Hepatocyte (in vitro differentiated cells): ENCODE data around the gene HMGCS1. TPM values are rescaled to one million over a fixed set of nuclear protein-coding genes. Genes with fewer than 3 reads are reported as not detected.

ENCODE experiments used
- DNase-seq: peaks from one replicate; pipeline ENCODE4 v3.0.0-alpha.2; 2016; ENCODE audit warnings: low spot score
- H2AFZ ChIP-seq: fragments of 200-600 bp; sonication (generic); 2 replicates; pipeline ENCODE4 v1.6.0; 2016; ENCODE audit warnings: antibody characterized with exemption, mild to moderate bottlenecking
- H3K27ac ChIP-seq: fragments of 200-600 bp; sonication (generic); 2 replicates; pipeline ENCODE4 v1.5.1; 2016; ENCODE audit warnings: mild to moderate bottlenecking
- H3K27me3 ChIP-seq: fragments of 200-600 bp; sonication (generic); 2 replicates; pipeline ENCODE4 v1.6.1; 2016
- H3K36me3 ChIP-seq: fragments of 200-600 bp; sonication (generic); replicated peaks from 2 replicates; pipeline ENCODE4 v1.5.1; 2016; ENCODE audit warnings: low read depth; ENCODE audit not compliant: insufficient read depth
- H3K4me1 ChIP-seq: fragments of 200-600 bp; sonication (generic); 2 replicates; pipeline ENCODE4 v1.5.1; 2016; ENCODE audit warnings: mild to moderate bottlenecking, moderate library complexity; ENCODE audit not compliant: insufficient read depth
- H3K4me2 ChIP-seq: fragments of 200-600 bp; sonication (generic); 2 replicates; pipeline ENCODE4 v1.6.0; 2016
- H3K4me3 ChIP-seq: fragments of 200-600 bp; sonication (generic); 2 replicates; pipeline ENCODE4 v1.5.1; 2016; ENCODE audit warnings: mild to moderate bottlenecking
- H3K79me2 ChIP-seq: fragments of 200-600 bp; sonication (generic); 2 replicates; pipeline ENCODE4 v1.6.0; 2017; ENCODE audit warnings: mild to moderate bottlenecking
- H3K9me2 ChIP-seq: fragments of 200-600 bp; sonication (generic); replicated peaks from 2 replicates; pipeline ENCODE4 v1.6.0; 2017; ENCODE audit warnings: mild to moderate bottlenecking; ENCODE audit not compliant: insufficient read depth
- H3K9me3 ChIP-seq: fragments of 200-600 bp; sonication (generic); 2 replicates; pipeline ENCODE4 v1.5.1; 2016; ENCODE audit warnings: low read depth, mild to moderate bottlenecking
- H4K20me1 ChIP-seq: fragments of 200-600 bp; sonication (generic); 2 replicates; pipeline ENCODE4 v1.6.0; 2016; ENCODE audit warnings: mild to moderate bottlenecking; ENCODE audit not compliant: insufficient read depth, poor library complexity, severe bottlenecking
- EZH2 ChIP-seq: fragments of 200-600 bp; sonication (generic); IDR thresholded peaks from 2 replicates; pipeline ENCODE4 v1.6.1; 2016; ENCODE audit warnings: antibody characterized with exemption, mild to moderate bottlenecking, borderline replicate concordance
- EZH2phosphoT487 ChIP-seq: fragments of 200-600 bp; sonication (generic); IDR thresholded peaks from one replicate; pipeline ENCODE4 v1.6.1; 2018; ENCODE audit warnings: antibody characterized with exemption, mild to moderate bottlenecking, low read depth, moderate library complexity; ENCODE audit not compliant: unreplicated experiment, severe bottlenecking
- WGBS: methylation state at CpG from one replicate; pipeline ENCODE4 v1.1.6; 2016; ENCODE audit warnings: low lambda C conversion rate; ENCODE audit errors: missing lambda C conversion rate; 5-methylcytosine and 5-hydroxymethylcytosine counted together
- polyA plus RNA-seq: library from polyadenylated mRNA; unstranded; fragments of >200 nt; fragmentation: Nextera tagmentation; extraction: Ambion mirVana; gene quantifications from 2 replicates; pipeline ENCODE4 v1.2.1, GENCODE V29; 2016
- total RNA-seq: library from RNA; depleted of rRNA; stranded (reverse); fragments of >200 nt; gene quantifications from 2 replicates; pipeline ENCODE4 v1.2.3, GENCODE V29; 2014
- TF ChIP-seq, protein P1 (sequence below): fragments of 200-600 bp; sonication (generic); IDR thresholded peaks from 2 replicates; pipeline ENCODE4 v1.5.1; 2016; ENCODE audit warnings: antibody characterized with exemption, mild to moderate bottlenecking; ENCODE audit not compliant: poor library complexity

Gene HMGCS1
- total RNA-seq: 321 and 333 TPM in 2 replicates
- polyA plus RNA-seq: 111 and 114 TPM in 2 replicates

DNA sequence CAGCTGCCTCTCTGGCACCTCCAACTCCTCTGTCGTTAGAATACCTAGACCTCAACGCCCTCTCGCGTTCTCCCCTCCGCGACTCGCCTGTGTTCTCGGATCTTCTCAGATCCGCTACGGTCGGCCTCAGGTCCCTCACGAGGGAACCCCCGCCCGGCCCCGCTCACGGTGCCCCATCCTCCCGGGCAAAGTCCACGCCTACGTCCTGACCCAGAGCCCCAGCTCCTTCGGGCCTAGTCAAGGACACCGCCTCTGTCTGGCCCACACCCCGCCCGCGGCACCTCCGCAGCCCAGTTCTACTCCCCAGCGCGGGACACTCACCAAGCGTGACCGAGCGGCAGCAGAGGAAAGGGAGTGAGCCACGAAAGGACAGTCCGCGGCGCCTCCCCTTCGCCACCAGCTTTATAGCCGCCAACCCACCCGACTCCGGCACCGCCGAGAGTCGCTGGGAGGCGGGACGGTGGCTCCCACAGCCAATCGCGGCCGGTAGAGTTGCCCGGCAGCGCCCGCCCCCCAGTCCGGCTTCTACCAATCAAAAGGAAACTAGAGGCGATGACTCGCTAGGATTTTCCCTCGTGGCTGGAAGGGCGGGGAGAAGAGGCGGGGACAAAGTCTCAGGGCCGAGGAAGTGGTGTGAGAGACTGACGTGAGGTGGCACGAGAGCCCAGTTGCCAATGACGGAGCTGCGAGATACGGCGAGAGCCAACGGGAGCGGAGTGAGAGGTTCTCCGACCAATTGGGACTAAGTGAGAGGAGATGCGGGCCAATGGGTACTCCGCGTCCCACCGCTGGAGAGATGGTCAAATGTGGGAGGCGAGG, at the start of gene HMGCS1:
Gene HMGCS1 (minus strand): TSS at position 378 of the 819 bp plus-strand sequence. CDS start 14,447 bp downstream, outside the sequence.
- Histone ChIP-seq H3K4me2 (peak within 1 kb of the TSS; percentile 83), H3K4me1 (peaks cover 31% of the 10 kb centered on the region), H3K27me3 (no peaks in the 10 kb centered on the region), H3K79me2 (peaks cover 48% of the 10 kb centered on the region), H2AFZ (peak within 1 kb of the TSS; percentile 28), H4K20me1 (peaks cover 47% of the 10 kb centered on the region), H3K9me3 (no peaks in the 10 kb centered on the region), H3K9me2 (no peaks in the 10 kb centered on the region), H3K27ac (peak within 1 kb of the TSS; percentile 95), H3K36me3 (no peaks in the 10 kb centered on the region), H3K4me3 (peak within 1 kb of the TSS; percentile 43)
- no peak for TF ChIP-seq EZH2
- TF ChIP-seq, protein P1, sequence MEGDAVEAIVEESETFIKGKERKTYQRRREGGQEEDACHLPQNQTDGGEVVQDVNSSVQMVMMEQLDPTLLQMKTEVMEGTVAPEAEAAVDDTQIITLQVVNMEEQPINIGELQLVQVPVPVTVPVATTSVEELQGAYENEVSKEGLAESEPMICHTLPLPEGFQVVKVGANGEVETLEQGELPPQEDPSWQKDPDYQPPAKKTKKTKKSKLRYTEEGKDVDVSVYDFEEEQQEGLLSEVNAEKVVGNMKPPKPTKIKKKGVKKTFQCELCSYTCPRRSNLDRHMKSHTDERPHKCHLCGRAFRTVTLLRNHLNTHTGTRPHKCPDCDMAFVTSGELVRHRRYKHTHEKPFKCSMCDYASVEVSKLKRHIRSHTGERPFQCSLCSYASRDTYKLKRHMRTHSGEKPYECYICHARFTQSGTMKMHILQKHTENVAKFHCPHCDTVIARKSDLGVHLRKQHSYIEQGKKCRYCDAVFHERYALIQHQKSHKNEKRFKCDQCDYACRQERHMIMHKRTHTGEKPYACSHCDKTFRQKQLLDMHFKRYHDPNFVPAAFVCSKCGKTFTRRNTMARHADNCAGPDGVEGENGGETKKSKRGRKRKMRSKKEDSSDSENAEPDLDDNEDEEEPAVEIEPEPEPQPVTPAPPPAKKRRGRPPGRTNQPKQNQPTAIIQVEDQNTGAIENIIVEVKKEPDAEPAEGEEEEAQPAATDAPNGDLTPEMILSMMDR: no peak
- TF ChIP-seq EZH2phosphoT487: no peak
- DNase-seq: peak; percentile 98
- under 1% methylated on average over 60 of the region's 70 CpGs for WGBS

GRCh38 chr5:43358726-43359125, 45.5 kb upstream of the HMGCS1 start:
- no peak for DNase-seq
- no peaks in the 10 kb centered on the region for H3K36me3 ChIP-seq
- no peaks in the 10 kb centered on the region for H4K20me1 ChIP-seq
- H3K27me3 ChIP-seq: no peaks in the 10 kb centered on the region
- H2AFZ ChIP-seq: no peak overlapping the region
- no peak overlapping the region for H3K4me2 ChIP-seq
- TF ChIP-seq EZH2phosphoT487: no peak
- TF ChIP-seq, protein P1: no peak
- no peak for TF ChIP-seq EZH2
- no peaks in the 10 kb centered on the region for H3K4me1 ChIP-seq
- H3K4me3 ChIP-seq: no peak overlapping the region
- no peak overlapping the region for H3K27ac ChIP-seq
- H3K9me2 ChIP-seq: no peaks in the 10 kb centered on the region
- no peaks in the 10 kb centered on the region for H3K79me2 ChIP-seq
- H3K9me3 ChIP-seq: no peaks in the 10 kb centered on the region

DNA sequence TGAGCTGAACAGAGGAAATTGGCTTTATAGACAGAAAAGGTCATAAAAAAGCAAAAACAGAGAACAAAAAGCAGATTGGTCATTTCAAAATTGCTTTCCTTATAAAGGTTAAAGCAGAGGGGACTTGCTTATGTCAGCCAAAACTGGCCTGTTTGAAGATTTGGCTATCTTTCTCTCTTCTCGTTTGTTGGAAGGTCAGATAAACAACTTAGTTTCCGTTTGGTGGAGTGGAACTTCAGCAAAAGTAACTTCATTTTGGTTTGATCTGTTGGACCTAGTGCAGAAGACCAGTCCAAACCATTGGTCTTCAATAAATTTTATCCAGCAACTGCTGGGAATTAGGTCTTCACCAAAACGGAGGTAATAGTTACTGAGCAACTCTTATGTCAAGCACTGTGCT, 45.1 kb upstream of the HMGCS1 start:
- Histone ChIP-seq H2AFZ (no peak overlapping the region), H3K4me3 (no peak overlapping the region), H3K36me3 (no peaks in the 10 kb centered on the region), H4K20me1 (no peaks in the 10 kb centered on the region), H3K4me1 (no peaks in the 10 kb centered on the region), H3K27ac (no peak overlapping the region), H3K27me3 (no peaks in the 10 kb centered on the region), H3K9me2 (no peaks in the 10 kb centered on the region), H3K4me2 (no peak overlapping the region), H3K79me2 (no peaks in the 10 kb centered on the region), H3K9me3 (no peaks in the 10 kb centered on the region)
- DNase-seq: no peak
- WGBS: 48% methylated on average over 3 of the region's 3 CpGs
- TF ChIP-seq, protein P1: no peak
- TF ChIP-seq EZH2phosphoT487 (no peak), EZH2 (no peak)
